ENCODE measurements around the gene OR2S2. TPM values are rescaled to one million over a fixed set of nuclear protein-coding genes. Genes with fewer than 3 reads are reported as not detected.

Gene OR2S2
- total and polyA plus RNA-seq, 2 of the 8 experiments (the other 6 are each of a cell fraction or from before 2014, with no cell fraction given): not detected

DNA sequence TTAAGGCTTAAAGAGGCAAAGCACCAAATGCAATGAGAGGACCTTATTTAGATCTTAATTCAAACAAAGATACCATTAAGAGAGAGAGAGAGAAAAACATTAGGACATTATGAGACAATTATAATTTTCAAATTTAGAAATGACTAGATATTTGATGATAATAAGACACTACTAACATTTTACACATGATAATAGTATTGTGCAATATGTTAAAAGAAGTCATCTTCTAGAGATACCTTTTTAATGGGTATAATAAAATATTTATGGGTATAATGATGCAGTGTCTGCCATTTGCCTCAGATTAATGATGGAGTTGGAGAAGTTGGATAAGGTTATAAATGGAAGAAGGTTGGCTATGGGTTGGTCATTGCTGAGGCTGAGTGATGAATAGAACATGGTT lies 27.4 kb downstream of the OR2S2 start:
- no peak for DNase-seq (ENCODE audit: low read depth in 1 of 2, low spot score in 2 of 2)
- no peak for TF ChIP-seq MAX (IDR thresholded peaks at IDR 0.05)
- peak; percentile 6; the same call in 1 of the 2 replicates for TF ChIP-seq CEBPB (IDR thresholded peaks at IDR 0.05; ENCODE audit: low read depth, low read length)
- no peak overlapping the region for H3K27ac ChIP-seq (ENCODE audit: low read depth, low read length)
- POLR2A ChIA-PET (ENCODE audit: partially characterized antibody): interaction anchor here (1.4 kb wide), 1 partner anchor 15 kb away, joined by 5 read pairs; no protein-coding TSS in a partner anchor
- H3K4me2 ChIP-seq (ENCODE audit: insufficient read depth in 1 of 2, low read depth in 2 of 2, low read length in 2 of 2): no peak overlapping the region
- no peak overlapping the region for H3K56ac ChIP-seq (replicated peaks; ENCODE audit: insufficient read length, low read depth, low read length)
- no peaks in the 10 kb centered on the region for H3K27me3 ChIP-seq (replicated peaks in 1 of 4; ENCODE audit: control insufficient read depth in 3 of 4, extremely low read depth in 1 of 4, insufficient read depth in 3 of 4, low read length in 3 of 4)
- no peak overlapping the region for H2BK20ac ChIP-seq (ENCODE audit: low read length)
- no peak overlapping the region for H2AFZ ChIP-seq (ENCODE audit: low read length)
- H3K18ac ChIP-seq (ENCODE audit: extremely low read depth, low read length): no peak overlapping the region
- H3K9ac ChIP-seq (replicated peaks in 1 of 4; ENCODE audit: extremely low read depth in 1 of 4, low read depth in 3 of 4, low read length in 3 of 4): no peak overlapping the region
- H3K9me3 ChIP-seq (ENCODE audit: insufficient read depth in 2 of 2, low read depth in 1 of 2, low read length in 1 of 2): no peaks in the 10 kb centered on the region
- no peak overlapping the region for H2BK120ac ChIP-seq (replicated peaks; ENCODE audit: low read depth, low read length)
- no peak overlapping the region for H4K91ac ChIP-seq (replicated peaks; ENCODE audit: insufficient read length, low read length)
- no peaks in the 10 kb centered on the region for H3K79me2 ChIP-seq (ENCODE audit: control insufficient read depth in 1 of 2, insufficient read depth in 2 of 2, low read length in 2 of 2)
- H3K4ac ChIP-seq (replicated peaks; ENCODE audit: insufficient read length, low read depth, low read length): no peak overlapping the region
- no peak overlapping the region for H3K23ac ChIP-seq (ENCODE audit: insufficient read length)
- H3K36me3 ChIP-seq (ENCODE audit: control insufficient read depth in 2 of 4, insufficient read depth in 4 of 4, low read length in 3 of 4): no peaks in the 10 kb centered on the region
- CTCF ChIA-PET (ENCODE audit: partially characterized antibody): interaction anchor here (0.8 to 1.0 kb wide), 2 partner anchors 20 to 105 kb away, joined by 3 to 4 read pairs; no protein-coding TSS in a partner anchor
- no peak overlapping the region for H2BK15ac ChIP-seq (ENCODE audit: low read length)
- no peaks in the 10 kb centered on the region for H3K79me1 ChIP-seq (ENCODE audit: low read depth, low read length)
- H4K8ac ChIP-seq (ENCODE audit: extremely low read depth, insufficient read depth, low read length): no peak overlapping the region
- H4K20me1 ChIP-seq (replicated peaks in 1 of 2; ENCODE audit: control insufficient read depth in 1 of 2, insufficient read depth in 2 of 2, low read length in 2 of 2): no peaks in the 10 kb centered on the region
- no peak overlapping the region for H2AK5ac ChIP-seq (ENCODE audit: low read depth, low read length)
- H2BK12ac ChIP-seq (ENCODE audit: low read depth, low read length): no peak overlapping the region
- no peak overlapping the region for H3K14ac ChIP-seq (ENCODE audit: insufficient read length)
- H2BK5ac ChIP-seq (ENCODE audit: low read depth, low read length): no peak overlapping the region
- no peaks in the 10 kb centered on the region for H3K23me2 ChIP-seq (ENCODE audit: low read depth, low read length)
- FAIRE-seq: no peak
- H3K4me3 ChIP-seq (ENCODE audit: extremely low read depth in 1 of 4, insufficient read depth in 2 of 4, low read depth in 3 of 4, low read length in 4 of 4): no peak overlapping the region
- no peaks in the 10 kb centered on the region for H3K4me1 ChIP-seq (replicated peaks in 1 of 4; ENCODE audit: control insufficient read depth in 3 of 4, insufficient read depth in 4 of 4, low read length in 3 of 4)
- no peak overlapping the region for H4K5ac ChIP-seq (ENCODE audit: insufficient read length, low read depth, low read length)

Data from H1 (cell line).